Adrenal gland (tissue), 5 donors: ENCODE results near the gene CLC.

Experiments
- CTCF ChIP-seq, 6 experiments: fragments of 450-650 bp in 4 of 6; fragments of 200-600 bp in 2 of 6; sonication (generic) in 1 of 6; IDR thresholded peaks; 1 replicate in 5 of 6; 2 replicates in 1 of 6; pipeline versions ENCODE4 v1.5.1 to v1.8.0; 2016 to 2021; ENCODE audit warnings: antibody characterized with exemption in 6 of 6, mild to moderate bottlenecking in 2 of 6, moderate library complexity in 1 of 6
- POLR2A ChIP-seq, 2 donors: fragments of 450-650 bp; IDR thresholded peaks; one replicate each; pipeline ENCODE4 v1.6.1; 2017; ENCODE audit warnings: antibody characterized with exemption in 2 of 2, mild to moderate bottlenecking in 2 of 2, moderate library complexity in 1 of 2
- donor health status: DM: no; HTN: no; CAD: no.

DNA sequence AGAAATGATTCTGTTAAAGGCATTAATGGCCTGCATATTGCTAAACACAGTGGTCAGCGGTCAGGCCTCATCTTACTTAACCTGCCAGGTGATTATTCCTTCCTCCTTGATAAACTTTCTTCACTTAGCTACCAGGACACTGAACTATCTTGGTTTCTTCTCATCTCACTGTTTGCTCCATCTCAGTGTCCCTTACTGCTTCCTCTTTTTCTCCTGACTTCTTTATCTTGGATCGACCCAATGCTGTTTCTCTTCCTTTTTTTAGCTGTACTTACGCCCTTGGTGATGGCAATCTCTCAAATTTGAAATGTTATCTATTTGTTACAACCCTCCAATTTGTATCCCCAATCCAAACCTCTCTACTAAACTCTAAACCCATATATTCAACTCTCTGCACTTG is 7.8 kb upstream of the CLC start:
- TF ChIP-seq POLR2A (IDR thresholded peaks at IDR 0.05) = no peak
- TF ChIP-seq CTCF (IDR thresholded peaks at IDR 0.05) = no peak
